ENCODE data around the gene NECAP2.
"Not testable (repeated sequence)": the region's sequence is repeated elsewhere in the genome, so short reads cannot be mapped to it uniquely, and the experiment has no call there.

The NECAP2 gene

GRCh38 chr1:16462773-16463330, 22.3 kb downstream of the NECAP2 start:
- DNase-seq: no peak

- DNase-seq: no peak
Measured at GRCh38 chr1:16464917-16465625, 24.5 kb downstream of the NECAP2 start.

DNA sequence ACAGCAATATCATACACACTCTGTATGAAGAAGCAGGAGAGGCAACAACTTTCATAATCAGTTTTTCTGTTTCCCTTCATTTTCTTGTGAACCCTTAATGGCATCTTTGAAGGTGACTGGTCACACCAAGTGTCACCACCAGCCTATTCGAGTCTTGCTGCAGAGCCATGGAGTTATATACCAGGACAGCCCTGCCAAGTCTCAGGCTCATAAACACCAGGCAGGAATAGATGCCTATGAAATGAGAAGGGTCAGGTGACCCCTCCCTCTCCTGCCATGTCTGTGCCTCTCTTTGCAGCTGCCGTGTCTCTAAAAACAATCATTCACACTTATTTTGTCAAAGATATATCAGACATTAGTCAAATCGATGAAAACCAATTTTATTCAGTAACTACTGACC, 28.0 kb downstream of the NECAP2 start:
- DNase-seq: no peak

DNA sequence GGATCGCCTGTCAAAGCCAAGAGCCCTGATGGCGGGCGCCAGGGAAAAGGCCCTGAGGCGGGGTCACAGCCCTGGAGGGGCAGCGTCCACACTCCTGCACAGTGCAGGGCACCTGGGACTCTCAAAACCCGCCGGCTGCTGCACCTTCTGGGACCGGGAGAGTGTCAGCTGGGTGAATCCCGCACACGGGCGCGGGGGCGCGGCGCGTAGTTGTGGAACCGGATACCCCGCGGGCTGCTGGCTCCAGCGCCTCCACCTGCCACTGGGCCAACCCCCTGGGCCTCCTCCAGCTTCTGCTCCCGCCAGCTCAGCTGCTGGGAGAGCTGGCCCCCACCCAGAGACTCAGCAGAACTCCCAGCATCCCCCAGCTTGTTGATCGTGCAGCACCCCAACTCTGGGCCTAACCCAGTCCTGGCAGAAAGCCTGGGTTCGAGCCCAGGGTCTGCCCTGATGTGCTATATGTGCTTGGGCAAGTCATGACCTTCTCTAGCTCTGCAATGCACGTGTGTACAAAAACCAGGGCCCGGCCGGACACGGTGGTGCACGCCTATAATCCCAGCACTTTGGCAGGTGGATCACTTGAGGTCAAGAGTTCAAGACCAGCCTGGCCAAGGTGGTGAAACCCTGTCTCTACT, 33.8 kb downstream of the NECAP2 start:
- no peak for DNase-seq

DNA sequence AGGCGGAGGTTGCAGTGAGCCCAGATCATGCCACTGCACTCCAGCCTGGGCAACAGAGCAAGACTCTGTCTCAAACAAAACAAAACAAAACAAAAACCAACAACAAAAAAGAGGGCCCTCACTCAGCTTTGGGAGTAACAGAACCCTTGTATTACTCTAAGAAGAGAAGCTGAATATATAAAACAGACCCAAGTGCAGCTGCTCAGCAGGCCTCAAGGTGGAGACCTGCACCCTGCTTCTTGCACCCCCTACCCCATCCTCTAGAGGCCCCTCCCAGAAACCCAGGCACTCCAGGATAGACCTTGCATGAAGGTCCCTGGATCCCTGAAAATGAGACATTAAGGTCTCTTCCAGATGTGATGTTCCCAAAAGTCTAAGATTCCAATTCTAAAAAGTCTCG, 34.4 kb downstream of the NECAP2 start:
- not testable (repeated sequence) for DNase-seq

- not testable (repeated sequence) for DNase-seq
Measured at GRCh38 chr1:16475771-16476770, 35.5 kb downstream of the NECAP2 start.

DNA sequence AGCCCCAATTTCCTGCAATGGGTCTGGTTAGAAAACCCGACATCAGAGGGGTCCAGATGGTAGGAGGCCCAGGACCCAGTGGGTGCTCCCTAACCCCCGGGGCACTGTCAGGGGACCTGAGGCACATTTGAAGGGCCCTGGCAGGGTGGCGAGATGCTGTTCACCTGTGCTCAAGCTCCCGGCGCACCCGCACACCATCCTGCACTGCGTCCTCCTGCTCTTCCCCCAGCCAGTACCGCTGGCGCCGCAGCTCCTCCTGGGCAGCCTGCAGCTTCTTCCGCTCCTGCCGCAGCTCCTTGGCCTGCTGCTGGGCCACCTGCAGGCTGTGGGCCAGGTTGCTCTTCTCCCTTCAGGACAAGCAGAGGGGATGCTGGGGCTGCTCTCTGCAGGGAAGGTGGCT, 37.6 kb downstream of the NECAP2 start:
- DNase-seq: no peak

- not testable (repeated sequence) for DNase-seq
Measured at GRCh38 chr1:16483146-16483545, 42.6 kb downstream of the NECAP2 start.

- not testable (repeated sequence) for DNase-seq
Measured at GRCh38 chr1:16483639-16484500, 43.3 kb downstream of the NECAP2 start.

GRCh38 chr1:16484501-16484835, 43.9 kb downstream of the NECAP2 start:
- no peak for DNase-seq

- DNase-seq: no peak
Measured at GRCh38 chr1:16484931-16485330, 44.4 kb downstream of the NECAP2 start.

GRCh38 chr1:16486316-16486715, 45.8 kb downstream of the NECAP2 start:
- DNase-seq: not testable (repeated sequence)

- not testable (repeated sequence) for DNase-seq
Measured at GRCh38 chr1:16487011-16487410, 46.5 kb downstream of the NECAP2 start.

GRCh38 chr1:16489195-16489880, 48.8 kb downstream of the NECAP2 start:
- not testable (repeated sequence) for DNase-seq

- DNase-seq: no peak
Measured at GRCh38 chr1:16491056-16491675, 50.6 kb downstream of the NECAP2 start.

DNA sequence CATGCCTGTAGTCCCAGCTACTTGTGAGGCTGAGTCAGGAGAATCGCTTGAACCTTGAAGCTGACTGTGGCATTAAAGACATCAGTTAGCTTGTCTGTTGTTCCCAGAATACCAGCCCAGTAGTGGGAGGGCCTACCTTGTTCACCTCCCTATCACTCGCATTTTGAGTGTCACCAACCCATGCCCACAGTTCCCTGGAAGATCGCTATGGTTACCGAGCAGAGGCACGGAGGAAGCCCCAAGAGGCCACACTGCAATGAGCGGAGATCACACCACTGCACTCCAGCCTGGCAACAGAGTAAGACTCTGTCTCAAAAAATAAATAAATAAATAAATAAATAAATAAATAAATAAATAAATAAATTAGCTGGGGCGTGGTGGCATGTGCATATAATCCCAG, 52.4 kb downstream of the NECAP2 start:
- not testable (repeated sequence) for DNase-seq

DNA sequence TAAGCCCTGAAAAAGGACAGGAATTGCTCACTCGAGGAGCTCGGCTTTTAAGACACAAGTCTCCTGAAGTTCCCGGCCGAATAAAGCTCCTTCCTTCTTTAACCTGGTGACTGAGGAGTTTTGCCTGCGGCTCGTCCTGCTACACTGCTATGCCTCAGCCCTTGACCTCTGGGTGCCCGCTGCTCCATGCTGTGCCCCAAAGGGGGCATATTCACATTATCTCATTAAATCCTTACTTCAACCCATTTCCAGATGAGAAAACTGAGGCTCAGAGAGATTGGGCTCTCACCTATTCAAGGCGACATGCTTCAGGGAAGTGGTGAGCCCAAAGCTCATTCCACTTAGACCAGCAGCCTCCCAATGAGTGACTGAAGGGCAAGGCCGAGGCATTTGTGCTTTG, 53.2 kb downstream of the NECAP2 start:
- not testable (repeated sequence) for DNase-seq

GRCh38 chr1:16497474-16497904, 57.0 kb downstream of the NECAP2 start:
- not testable (repeated sequence) for DNase-seq

- not testable (repeated sequence) for DNase-seq
Measured at GRCh38 chr1:16498047-16498446, 57.5 kb downstream of the NECAP2 start.

GRCh38 chr1:16498573-16499413, 58.3 kb downstream of the NECAP2 start:
- DNase-seq: peak; percentile 90

Data from CD4-positive, alpha-beta T cell treated with Interleukin-10 for 1 hour (primary cell).